Suprapubic skin (tissue), 4 donors: ENCODE results near the gene APAF1. TPM values are rescaled to one million over a fixed set of nuclear protein-coding genes. Genes with fewer than 3 reads are reported as not detected.
"Not testable (repeated sequence)": the region's sequence is repeated elsewhere in the genome, so short reads cannot be mapped to it uniquely, and the experiment has no call there.

Source experiments
- DNase-seq, 2 donors: peaks; one replicate each; pipeline ENCODE4 v3.0.0-alpha.2; 2019; ENCODE audit warnings: low spot score in 2 of 2
- H3K27ac ChIP-seq: fragments of 200-600 bp; sonication (generic); one replicate; pipeline ENCODE4 v1.5.1; 2019
- H3K27me3 ChIP-seq: fragments of 200-600 bp; sonication (generic); one replicate; pipeline ENCODE4 v1.5.1; 2019
- H3K36me3 ChIP-seq: fragments of 200-600 bp; sonication (generic); one replicate; pipeline ENCODE4 v1.5.1; 2019
- H3K4me1 ChIP-seq: fragments of 200-600 bp; sonication (generic); one replicate; pipeline ENCODE4 v1.5.1; 2019
- H3K4me3 ChIP-seq: fragments of 200-600 bp; sonication (generic); one replicate; pipeline ENCODE4 v1.5.1; 2019; ENCODE audit warnings: mild to moderate bottlenecking
- H3K9me3 ChIP-seq: fragments of 200-600 bp; sonication (generic); one replicate; pipeline ENCODE4 v1.5.1; 2019
- CTCF ChIP-seq, 2 donors: fragments of 200-600 bp in 1 of 2; fragments of 450-650 bp in 1 of 2; sonication (generic) in 1 of 2; IDR thresholded peaks; one replicate each; pipeline ENCODE4 v1.5.1; 2016 to 2019; ENCODE audit warnings: antibody characterized with exemption in 2 of 2, mild to moderate bottlenecking in 1 of 2, moderate library complexity in 1 of 2
- EP300 ChIP-seq: sonication (generic); formaldehyde crosslinking; IDR thresholded peaks from one replicate; pipeline ENCODE4 v1.6.1; 2017; ENCODE audit warnings: antibody characterized with exemption
- POLR2A ChIP-seq, 2 donors: fragments of 450-650 bp; IDR thresholded peaks; one replicate each; pipeline ENCODE4 v1.6.1; 2017; ENCODE audit warnings: antibody characterized with exemption in 2 of 2, mild to moderate bottlenecking in 2 of 2, moderate library complexity in 2 of 2
- POLR2AphosphoS5 ChIP-seq, 3 donors: sonication (generic); formaldehyde crosslinking; IDR thresholded peaks; one replicate each; pipeline ENCODE4 v1.6.1; 2017; ENCODE audit warnings: antibody characterized with exemption in 3 of 3
- WGBS: methylation state at CpG from one replicate; pipeline ENCODE4 v1.1.5; 2018; 5-methylcytosine and 5-hydroxymethylcytosine counted together
- total RNA-seq, 4 donors: library from RNA; depleted of rRNA; stranded (reverse); fragments of >200 nt; gene quantifications; one replicate each; pipeline ENCODE4 v1.1.0, GENCODE V29; 2016

APAF1 gene
- total RNA-seq, 4 donors from 2014 or later: 6.2 to 19.7 (median 11.5) TPM

- no peak overlapping the region for H3K4me3 ChIP-seq
Measured at GRCh38 chr12:98751580-98752115, 106.6 kb downstream of the APAF1 start.

GRCh38 chr12:98752726-98753125 is 107.6 kb downstream of the APAF1 start:
- no peak overlapping the region for H3K27ac ChIP-seq
- WGBS: 92% methylated on average over 5 of the region's 5 CpGs
- DNase-seq: no peak

More at GRCh38 chr12:98751580-98752115, 106.6 kb downstream of the APAF1 start:
- H3K36me3 ChIP-seq: no peaks in the 10 kb centered on the region
- H3K27ac ChIP-seq: no peak overlapping the region
- 86% methylated on average over 4 of the region's 4 CpGs for WGBS
- no peak for TF ChIP-seq EP300
- no peak for TF ChIP-seq POLR2AphosphoS5 (IDR thresholded peaks at IDR 0.05)
- no peak for TF ChIP-seq POLR2A (IDR thresholded peaks at IDR 0.05)
- TF ChIP-seq CTCF (IDR thresholded peaks at IDR 0.05): no peak
- H3K9me3 ChIP-seq: no peaks in the 10 kb centered on the region
- no peaks in the 10 kb centered on the region for H3K4me1 ChIP-seq
- DNase-seq: no peak
- no peaks in the 10 kb centered on the region for H3K27me3 ChIP-seq

GRCh38 chr12:98754095-98754494 is 109.0 kb downstream of the APAF1 start:
- H3K4me1 ChIP-seq: no peaks in the 10 kb centered on the region
- no peaks in the 10 kb centered on the region for H3K27me3 ChIP-seq
- WGBS: 76% methylated on average over 5 of the region's 5 CpGs
- H3K27ac ChIP-seq: no peak overlapping the region
- no peak for TF ChIP-seq EP300
- no peak for TF ChIP-seq POLR2A (IDR thresholded peaks at IDR 0.05)
- no peak for TF ChIP-seq CTCF (IDR thresholded peaks at IDR 0.05)
- no peak for TF ChIP-seq POLR2AphosphoS5 (IDR thresholded peaks at IDR 0.05)
- no peak overlapping the region for H3K4me3 ChIP-seq
- H3K36me3 ChIP-seq: no peaks in the 10 kb centered on the region
- DNase-seq: no peak
- no peaks in the 10 kb centered on the region for H3K9me3 ChIP-seq

More at GRCh38 chr12:98752726-98753125, 107.6 kb downstream of the APAF1 start:
- Histone ChIP-seq H3K4me3 (no peak overlapping the region), H3K36me3 (no peaks in the 10 kb centered on the region), H3K4me1 (no peaks in the 10 kb centered on the region), H3K9me3 (no peaks in the 10 kb centered on the region), H3K27me3 (no peaks in the 10 kb centered on the region)
- TF ChIP-seq POLR2A (IDR thresholded peaks at IDR 0.05) (no peak), POLR2AphosphoS5 (IDR thresholded peaks at IDR 0.05) (no peak), CTCF (IDR thresholded peaks at IDR 0.05) (no peak), EP300 (no peak)

GRCh38 chr12:98755855-98756254 is 110.8 kb downstream of the APAF1 start:
- H3K4me3 ChIP-seq, H3K27ac ChIP-seq, H3K9me3 ChIP-seq, DNase-seq, H3K36me3 ChIP-seq, H3K4me1 ChIP-seq, H3K27me3 ChIP-seq: not testable (repeated sequence)
- 99% methylated on average over 5 of the region's 5 CpGs for WGBS

DNA sequence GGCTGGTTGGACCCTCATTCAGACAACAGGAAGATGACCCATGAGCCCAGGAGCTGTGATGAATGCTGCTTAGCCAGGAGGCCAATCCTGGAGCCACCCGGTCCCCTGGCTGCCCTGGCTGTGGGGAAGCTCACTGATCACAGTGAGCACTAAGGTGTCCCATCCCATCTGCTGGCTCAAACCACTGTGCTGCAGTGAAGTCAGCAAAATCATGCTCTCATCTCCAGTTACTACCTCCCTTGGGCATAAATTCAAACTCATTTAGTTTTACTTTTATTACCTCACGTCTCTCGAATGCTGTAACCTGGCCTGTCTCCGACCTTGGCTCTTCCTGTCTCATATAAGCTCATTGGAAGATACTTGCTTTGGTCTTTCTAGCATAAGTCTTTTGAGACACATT is 112.4 kb downstream of the APAF1 start:
- no peaks in the 10 kb centered on the region for H3K36me3 ChIP-seq
- no peak for DNase-seq
- WGBS: 33% methylated on average over 4 of the region's 4 CpGs
- TF ChIP-seq EP300 (no peak), POLR2A (IDR thresholded peaks at IDR 0.05) (no peak), POLR2AphosphoS5 (IDR thresholded peaks at IDR 0.05) (no peak), CTCF (IDR thresholded peaks at IDR 0.05) (no peak)
- H3K27me3 ChIP-seq: no peaks in the 10 kb centered on the region
- no peak overlapping the region for H3K27ac ChIP-seq
- H3K9me3 ChIP-seq: no peaks in the 10 kb centered on the region
- H3K4me3 ChIP-seq: no peak overlapping the region
- H3K4me1 ChIP-seq: no peaks in the 10 kb centered on the region

GRCh38 chr12:98758331-98758730 is 113.2 kb downstream of the APAF1 start:
- no peak for DNase-seq
- Histone ChIP-seq H3K27me3 (no peaks in the 10 kb centered on the region), H3K4me1 (no peaks in the 10 kb centered on the region), H3K27ac (no peak overlapping the region), H3K9me3 (no peaks in the 10 kb centered on the region), H3K36me3 (no peaks in the 10 kb centered on the region), H3K4me3 (no peak overlapping the region)
- TF ChIP-seq EP300 (no peak), CTCF (IDR thresholded peaks at IDR 0.05) (no peak), POLR2A (IDR thresholded peaks at IDR 0.05) (no peak), POLR2AphosphoS5 (IDR thresholded peaks at IDR 0.05) (no peak)
- WGBS: 38% methylated on average over 3 of the region's 3 CpGs
